GM19328 (cell line): ENCODE data around the gene ULBP2.
"Not testable (repeated sequence)": the region's sequence is repeated elsewhere in the genome, so short reads cannot be mapped to it uniquely, and the experiment has no call there.

Experiments
- ATAC-seq: cut with Tn5 transposase; IDR thresholded peaks from one replicate; pipeline ENCODE4 v1.9.1; 2021; ENCODE audit warnings: mild to moderate bottlenecking, moderate library complexity; ENCODE audit not compliant: unreplicated experiment

The ULBP2 gene

GRCh38 chr6:149925974-149926777 lies 15.6 kb upstream of the ULBP2 start:
- no peak for ATAC-seq

- ATAC-seq, result not testable (repeated sequence)
Observed at GRCh38 chr6:149927025-149927424, 14.8 kb upstream of the ULBP2 start.

GRCh38 chr6:149929422-149929821 lies 12.4 kb upstream of the ULBP2 start:
- no peak for ATAC-seq

GRCh38 chr6:149931501-149931900 lies 10.3 kb upstream of the ULBP2 start:
- ATAC-seq, result no peak

GRCh38 chr6:149933036-149933435 lies 8.8 kb upstream of the ULBP2 start:
- ATAC-seq, result no peak

- no peak for ATAC-seq
Observed at GRCh38 chr6:149933461-149933860, 8.4 kb upstream of the ULBP2 start.

- ATAC-seq, result no peak
Observed at GRCh38 chr6:149934249-149935156, 7.3 kb upstream of the ULBP2 start.

- ATAC-seq, result no peak
Observed at GRCh38 chr6:149935246-149935645, 6.6 kb upstream of the ULBP2 start.

GRCh38 chr6:149935668-149936067 lies 6.1 kb upstream of the ULBP2 start:
- ATAC-seq, result no peak

GRCh38 chr6:149936743-149937142 lies 5.1 kb upstream of the ULBP2 start:
- ATAC-seq, result no peak

- ATAC-seq, result not testable (repeated sequence)
Observed at GRCh38 chr6:149938013-149938570, 3.7 kb upstream of the ULBP2 start.

- no peak for ATAC-seq
Observed at GRCh38 chr6:149938571-149939355, 3.1 kb upstream of the ULBP2 start.

GRCh38 chr6:149939356-149939648 lies 2.5 kb upstream of the ULBP2 start:
- ATAC-seq, result no peak

GRCh38 chr6:149939909-149940671 lies 1.7 kb upstream of the ULBP2 start:
- ATAC-seq, result no peak

- ATAC-seq, result no peak
Observed at GRCh38 chr6:149940672-149940982, 1.2 kb upstream of the ULBP2 start.

GRCh38 chr6:149942461-149942829 lies 631 bp downstream of the ULBP2 start:
- no peak for ATAC-seq

- ATAC-seq, result not testable (repeated sequence)
Observed at GRCh38 chr6:149943321-149943720, 1.5 kb downstream of the ULBP2 start.

GRCh38 chr6:149945276-149945675 lies 3.5 kb downstream of the ULBP2 start:
- ATAC-seq, result not testable (repeated sequence)

GRCh38 chr6:149946631-149947030 lies 4.8 kb downstream of the ULBP2 start:
- not testable (repeated sequence) for ATAC-seq

- not testable (repeated sequence) for ATAC-seq
Observed at GRCh38 chr6:149947533-149947932, 5.7 kb downstream of the ULBP2 start.
